NCI-H1092 (cell line): ENCODE data around the gene LIPT2.

Experiments
- DNase-seq: peaks from one replicate; lab custom pipeline; 2025; lab: John Stamatoyannopoulos, UW

LIPT2 gene

DNA sequence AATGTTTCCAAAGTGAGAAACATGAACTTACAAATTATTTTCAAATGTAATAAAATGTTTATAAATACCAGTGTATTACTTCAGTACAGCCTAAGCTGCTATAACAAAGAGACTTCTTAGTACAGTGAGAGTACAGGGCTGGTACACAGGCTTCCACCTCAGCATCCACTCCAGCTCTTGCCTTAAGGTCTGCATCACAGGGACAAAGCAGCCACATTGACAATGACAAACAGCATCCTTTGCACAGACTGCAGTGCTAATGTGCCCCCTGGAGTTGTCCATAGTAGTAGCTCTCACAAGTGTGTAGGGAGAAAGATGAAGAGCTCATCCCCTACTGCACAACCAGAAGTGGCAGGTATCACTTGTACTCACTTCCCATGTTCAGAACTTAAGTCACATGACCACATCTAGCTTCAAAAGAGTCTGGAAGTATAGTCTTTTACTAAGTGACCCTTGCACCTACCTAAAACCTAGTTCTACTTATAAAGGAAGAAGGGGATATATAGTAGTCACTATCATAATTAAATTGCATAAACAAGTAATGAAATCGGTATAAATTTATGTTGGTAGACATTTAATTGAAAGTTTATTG, 10.7 kb upstream of the LIPT2 start:
- DNase-seq = no peak

DNA sequence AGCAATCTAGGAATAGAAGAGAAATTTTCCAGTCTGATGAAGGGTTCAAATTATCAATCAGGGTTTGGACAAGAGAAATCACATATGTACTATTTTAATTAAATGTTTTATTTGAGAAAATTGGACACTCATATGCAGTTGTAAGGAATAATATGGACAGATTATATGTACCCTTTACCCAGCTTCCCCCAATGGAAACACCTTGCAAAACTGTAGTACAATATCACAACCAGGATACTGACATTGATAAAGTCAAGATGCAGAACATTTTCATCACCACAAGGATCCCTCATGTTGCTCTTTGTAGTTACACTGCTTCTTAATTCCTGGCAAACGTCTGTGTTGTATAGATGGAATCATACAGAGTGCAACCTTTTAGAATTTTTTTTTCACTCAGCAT, 1.4 kb upstream of the LIPT2 start:
- DNase-seq = no peak

DNA sequence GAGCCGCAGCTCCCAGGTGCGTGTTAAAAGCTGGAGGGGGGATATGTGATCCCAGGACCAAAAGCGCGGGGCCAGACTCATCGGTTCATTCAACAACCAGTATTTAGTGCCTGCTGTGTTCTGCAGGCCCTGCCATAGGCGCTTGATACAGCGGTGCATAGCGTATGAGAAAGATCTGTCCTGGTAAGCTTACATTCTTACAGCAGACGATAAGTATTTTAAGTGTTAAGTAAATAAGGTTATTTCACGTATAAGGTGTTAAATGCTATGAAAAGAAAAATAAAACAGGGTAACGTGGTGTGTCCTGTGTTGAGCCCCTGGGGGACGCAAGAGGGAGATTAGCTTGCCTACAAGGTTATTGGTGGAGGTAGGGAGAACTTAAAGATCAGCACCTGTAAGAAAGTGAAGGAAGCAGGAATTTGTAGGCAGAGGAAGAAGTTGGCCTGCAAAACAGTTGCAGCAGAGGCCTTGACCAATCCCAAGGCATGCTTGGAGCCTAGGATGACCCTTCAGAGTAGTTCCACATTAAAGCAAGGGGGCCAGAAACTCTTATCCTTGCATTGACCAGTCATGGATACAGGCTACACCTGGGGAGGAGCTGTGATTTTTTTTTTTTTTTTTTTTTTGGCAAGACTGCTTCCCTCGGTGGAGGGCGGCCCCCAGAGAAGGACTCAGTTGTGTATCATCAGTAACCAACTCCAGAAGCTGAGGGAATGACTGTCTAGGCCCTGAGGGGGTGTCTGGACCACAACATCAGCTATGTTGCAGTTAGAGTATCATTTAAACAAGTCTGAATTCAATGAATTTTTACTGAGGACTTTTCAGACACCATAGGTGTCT, 487 bp upstream of the LIPT2 start:
- no peak for DNase-seq

DNA sequence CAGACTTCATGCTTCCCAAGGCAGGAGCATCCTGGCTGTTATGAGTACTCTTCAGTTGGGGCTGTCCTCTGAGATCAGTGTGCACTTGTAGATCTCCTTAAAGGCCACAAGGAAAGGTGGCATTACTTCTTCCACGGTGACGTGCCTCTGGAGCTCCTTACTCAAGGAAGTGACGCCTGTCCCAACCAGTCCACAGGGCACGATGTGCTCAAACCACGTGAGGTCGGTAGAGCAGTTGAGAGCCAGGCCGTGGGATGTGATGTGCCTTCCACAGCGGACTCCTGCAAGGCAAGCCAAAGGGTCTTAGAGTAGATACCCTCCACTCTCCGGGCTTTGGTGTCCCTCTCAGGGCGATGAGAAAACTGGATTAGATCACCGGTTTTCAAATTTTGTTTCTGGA, 1.4 kb downstream of the LIPT2 start:
- no peak for DNase-seq

DNA sequence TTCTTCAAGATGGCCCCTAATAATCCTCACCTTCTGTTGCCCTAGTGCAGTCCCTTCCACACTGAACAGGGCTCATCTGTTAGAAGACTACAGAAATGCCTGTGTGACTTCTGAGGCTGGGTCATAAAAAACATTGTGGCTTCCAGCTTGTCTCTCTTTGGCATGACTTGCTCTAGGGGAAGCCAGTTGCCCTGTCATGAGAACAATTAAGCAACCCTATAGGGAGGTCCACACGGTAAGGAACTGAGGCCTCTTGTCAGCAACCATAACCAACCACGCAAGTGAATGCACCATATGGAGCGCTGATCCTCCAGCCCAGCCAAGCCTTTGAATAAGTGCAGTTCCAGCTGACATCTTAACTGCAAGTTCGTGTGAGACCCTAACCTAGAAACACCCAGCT, 2.6 kb downstream of the LIPT2 start:
- no peak for DNase-seq

DNA sequence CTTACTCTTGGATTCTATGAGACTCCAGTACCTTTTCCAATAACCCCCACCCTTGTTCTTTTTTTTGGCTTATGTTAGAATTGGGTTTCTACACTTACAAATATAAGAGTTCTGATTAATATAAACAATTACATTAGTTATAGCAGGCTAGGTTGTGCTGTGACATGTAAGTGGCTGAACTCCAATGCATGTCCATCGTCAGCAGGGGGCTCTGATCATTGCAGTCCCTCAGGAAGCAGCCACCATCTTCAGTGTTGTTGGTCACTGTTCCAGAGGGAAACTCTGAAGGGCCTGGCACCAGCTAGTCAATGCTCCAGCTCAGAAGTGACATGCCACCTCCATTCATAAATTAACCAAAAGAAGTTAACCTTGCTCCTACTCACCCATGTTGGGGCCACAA, 5.6 kb downstream of the LIPT2 start:
- no peak for DNase-seq

DNA sequence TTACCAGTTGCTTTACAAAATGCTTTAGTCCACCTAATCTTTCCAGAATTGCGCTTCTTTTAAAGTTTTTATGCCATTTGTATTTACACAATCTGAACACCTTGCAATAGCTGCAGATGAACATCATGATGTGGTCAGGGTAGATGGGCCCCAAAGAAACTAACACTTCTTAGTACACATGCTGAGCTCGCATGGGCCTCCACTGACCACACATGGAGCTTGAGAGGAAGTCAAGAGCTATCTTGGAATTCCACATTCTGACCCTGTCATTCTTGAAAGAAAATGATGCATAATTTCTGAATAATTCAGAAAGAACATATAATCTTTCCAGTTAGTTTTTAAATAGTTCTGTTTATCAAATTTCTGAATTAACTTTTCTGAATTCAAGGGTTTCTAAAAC, 7.7 kb downstream of the LIPT2 start:
- no peak for DNase-seq

DNA sequence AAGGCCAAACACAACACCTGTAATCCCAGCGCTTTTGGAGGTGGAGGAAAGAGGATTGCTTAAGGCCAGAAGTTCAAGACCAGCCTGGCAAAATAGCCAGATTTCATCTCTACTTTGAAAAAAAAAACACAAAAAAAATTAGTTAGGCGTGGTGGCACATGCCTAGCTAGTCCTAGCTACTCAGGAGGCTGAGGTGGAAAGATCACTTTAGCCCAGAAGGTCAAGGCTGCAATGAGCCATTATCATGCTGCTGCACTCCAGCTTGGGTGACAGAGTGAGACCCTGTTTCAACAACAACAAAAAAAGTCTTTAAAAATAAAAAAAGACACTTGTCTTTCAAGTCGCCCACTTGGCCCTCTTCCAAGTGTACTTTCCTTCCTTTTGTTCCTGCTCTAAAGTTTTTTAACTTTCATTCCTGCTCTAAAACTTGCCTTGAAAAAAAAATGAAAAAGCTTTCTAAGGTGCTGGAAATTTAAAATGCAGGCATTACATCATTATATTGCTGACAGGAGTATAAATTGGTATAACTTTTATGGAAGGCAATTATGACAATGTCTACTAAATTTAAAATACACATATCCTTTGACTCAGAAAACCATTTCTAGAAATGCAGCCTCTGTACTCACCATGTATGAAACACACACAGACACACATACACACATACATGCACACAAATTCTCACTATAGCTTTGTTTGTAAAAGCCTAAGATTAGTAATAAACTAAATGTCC, 12.7 kb downstream of the LIPT2 start:
- no peak for DNase-seq

DNA sequence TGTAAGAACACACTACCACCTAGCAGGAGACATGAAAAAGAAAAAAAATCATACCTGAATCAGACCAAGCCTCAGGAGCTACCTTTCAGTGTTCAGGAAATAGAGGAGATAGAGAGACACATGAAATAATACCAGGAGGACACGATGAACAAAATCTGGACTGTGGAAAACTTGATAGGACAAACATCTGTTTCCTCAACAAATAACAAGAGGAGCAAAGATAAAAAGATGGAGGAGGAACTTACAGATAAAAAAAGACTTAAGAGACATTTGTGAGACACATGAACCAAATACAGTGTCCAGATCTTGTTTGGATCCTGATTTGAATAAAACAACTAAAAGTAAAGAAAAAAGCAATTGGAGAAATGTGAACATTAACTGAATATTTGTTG, 13.8 kb downstream of the LIPT2 start:
- DNase-seq = no peak

DNA sequence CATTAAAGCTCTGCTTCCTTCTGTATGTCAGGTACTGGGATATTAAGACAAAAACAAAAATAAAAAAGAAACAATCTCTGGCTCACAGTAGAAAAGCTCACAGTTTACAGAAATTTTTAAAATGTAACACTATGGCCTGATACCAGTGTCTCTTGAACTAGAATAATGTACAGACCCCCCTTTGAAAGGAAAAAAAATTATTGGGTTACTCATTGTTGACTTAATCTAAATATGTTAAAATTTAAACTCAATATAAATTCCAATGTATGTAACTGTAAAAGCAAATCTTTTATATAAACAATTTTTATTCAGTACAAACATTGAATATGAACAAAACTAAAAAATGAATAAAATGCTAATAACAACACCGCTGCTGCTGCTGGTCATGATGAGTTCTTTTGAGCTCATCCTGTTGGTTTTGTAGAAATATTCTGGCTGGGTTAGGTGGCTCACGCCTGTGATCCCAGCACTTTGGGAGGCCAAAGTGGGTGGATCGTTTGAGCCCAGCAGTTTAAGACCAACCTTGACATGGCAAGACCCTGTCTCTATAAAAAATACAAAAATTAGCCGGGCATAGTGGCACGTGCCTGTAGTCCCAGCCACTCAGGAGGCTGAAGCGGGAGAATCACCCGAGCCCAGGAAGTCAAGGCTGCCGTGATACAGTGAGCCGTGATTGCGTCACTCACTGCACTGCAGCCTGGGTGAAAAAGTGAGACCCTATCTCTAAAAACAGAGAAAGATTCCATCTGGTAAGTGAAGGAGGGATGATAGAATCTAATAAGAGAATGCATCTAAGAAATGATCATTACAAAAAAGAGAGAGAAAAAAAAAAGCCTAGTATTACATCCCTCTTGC, 14.4 kb downstream of the LIPT2 start:
- no peak for DNase-seq

DNA sequence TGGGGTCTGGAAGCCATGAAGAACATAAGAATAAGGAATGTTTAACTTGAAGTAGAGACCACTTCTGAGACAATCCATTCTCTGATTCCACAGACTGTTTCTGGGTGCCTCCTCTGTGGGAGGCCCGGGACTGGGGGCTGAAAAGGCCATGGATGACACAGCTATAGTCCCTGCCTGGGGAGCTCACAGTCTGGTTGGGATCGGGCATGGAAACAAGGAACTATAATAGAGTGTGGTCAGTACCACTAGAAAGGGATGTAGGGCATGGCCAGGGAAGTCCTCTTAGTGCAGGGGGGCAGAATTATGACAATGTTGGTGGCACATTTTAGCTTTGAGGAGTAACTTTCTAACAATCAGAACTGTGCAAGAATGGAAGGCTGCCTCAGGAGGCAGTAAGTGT, 17.0 kb downstream of the LIPT2 start:
- no peak for DNase-seq

DNA sequence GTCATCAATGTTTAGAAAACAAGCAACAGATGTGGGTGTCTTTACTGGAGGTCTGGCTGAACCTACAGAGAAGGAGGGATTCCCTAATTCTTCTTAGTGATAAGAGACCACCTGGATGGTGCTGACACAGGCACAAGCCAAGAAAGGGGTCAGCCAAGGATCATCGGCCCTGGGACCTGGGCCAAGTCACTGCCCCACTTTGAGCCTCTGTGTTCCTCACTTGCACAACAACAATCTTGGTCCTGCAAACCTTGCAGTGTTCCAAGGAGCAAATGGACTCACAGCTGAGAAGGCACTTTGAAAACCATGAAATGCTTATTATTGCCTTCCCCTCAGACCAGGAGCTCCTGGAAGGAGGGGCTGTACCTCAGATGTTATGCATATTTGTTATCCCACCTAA, 19.2 kb downstream of the LIPT2 start:
- DNase-seq = no peak

DNA sequence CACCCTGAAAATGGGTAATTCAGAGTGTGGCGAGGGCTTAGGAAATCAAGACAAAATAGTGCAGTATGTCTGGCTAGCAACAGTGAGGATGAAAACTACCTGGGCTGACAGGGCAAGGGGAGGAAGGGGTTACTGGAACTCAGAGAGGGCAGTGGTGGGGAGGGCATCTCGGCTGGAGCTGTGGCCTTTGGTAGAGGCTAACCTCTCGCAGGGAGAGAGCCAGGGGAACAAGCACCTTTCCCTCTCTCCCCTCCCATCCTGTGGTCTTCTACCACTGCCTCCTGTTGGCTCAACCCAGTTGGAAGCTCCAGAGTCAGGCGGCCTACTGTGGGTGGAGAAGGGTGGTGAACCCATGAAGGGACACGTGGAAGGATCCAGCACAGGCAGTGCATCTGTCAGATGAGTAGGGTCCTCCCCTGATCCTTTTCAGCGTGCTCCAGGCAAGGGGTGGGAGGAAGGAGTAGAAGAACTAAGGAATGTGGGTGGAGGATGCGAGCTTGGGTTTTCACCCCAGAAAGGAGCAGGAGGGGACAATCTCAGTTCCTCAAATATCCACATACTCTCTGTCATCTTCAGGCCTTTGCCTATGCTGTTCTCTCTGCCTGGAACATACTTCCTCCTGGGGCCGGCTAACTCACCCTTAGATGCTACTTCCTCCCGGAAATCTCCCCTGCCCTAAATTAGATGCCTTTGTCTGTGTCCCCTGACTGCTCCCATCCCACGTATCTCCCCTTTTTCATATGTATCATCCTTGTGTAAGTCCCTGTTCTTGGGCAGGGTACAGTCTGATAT, 19.9 kb downstream of the LIPT2 start:
- no peak for DNase-seq

DNA sequence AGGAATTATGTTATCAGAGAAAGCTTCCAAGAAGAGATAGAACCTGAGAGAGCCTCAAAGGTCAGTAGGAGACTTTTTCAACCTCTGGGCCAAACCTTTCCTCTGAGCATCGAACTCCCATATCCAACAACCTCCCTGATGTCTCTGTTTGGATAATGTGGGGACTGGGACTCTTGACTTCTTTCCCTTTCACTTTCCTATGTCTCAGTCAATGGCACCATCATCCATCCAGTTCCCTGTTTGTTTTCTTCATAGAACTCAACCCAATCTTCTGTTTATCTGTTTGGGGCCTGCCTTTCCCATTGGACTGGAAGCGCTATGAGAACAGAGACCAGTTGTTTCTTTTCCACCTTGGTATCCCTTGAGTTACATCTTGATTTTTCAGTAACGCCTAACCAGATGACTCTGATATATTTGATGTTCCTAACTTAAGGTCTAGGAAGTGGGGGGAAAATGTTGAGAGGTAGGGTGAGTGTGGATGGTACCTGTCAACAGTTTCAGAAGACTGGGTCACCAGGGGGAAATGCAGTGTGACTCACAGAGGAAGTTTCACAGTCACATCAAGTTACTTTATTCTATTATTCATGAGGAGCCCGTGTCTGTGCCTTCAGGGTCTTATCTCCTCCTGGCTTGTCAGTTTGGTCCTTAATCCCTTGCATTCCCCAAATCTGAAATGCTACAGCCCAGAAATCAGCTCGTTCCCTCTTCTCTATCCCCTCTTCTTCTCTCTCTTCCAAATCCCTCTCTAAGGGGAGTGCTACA, 21.7 kb downstream of the LIPT2 start:
- DNase-seq = no peak

DNA sequence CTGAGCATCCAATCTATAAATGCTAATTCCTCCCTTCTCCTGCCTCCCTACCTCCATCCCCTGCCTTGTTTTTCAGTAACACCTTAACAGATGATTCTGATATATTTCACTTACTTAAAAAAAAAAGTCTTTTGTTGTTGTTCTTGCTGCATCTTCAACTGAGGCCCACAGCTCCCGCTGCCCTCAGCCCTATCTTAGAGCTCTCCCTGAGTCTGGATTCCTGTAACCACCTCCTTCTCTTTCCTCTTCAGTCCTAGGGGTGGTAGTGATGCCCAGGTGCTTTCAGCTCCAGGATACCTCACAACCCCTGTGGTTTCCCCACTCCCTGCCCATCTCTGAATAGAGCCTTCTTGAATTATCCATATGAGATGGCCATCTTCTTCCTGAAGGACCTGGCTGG, 22.5 kb downstream of the LIPT2 start:
- no peak for DNase-seq

DNA sequence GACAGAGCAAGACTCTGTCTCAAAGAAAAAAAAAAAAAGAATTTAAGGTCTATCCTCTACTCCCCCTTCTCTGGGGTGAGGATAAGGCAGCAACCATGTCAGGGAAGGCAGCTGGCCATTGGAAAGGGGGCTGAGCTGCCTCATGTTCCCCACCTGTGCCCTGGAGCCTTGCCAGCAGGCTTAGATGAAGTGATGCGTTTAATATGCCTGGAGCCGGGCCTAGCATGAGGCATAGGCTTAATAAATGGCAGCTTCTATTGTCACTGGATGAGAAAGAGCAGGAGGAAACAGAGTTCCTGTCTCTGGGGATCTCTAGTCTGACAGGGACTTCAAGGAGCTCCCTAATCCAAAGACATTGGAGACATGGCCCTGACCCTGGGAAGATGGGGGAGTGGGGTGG, 23.0 kb downstream of the LIPT2 start:
- DNase-seq = peak; percentile 70

DNA sequence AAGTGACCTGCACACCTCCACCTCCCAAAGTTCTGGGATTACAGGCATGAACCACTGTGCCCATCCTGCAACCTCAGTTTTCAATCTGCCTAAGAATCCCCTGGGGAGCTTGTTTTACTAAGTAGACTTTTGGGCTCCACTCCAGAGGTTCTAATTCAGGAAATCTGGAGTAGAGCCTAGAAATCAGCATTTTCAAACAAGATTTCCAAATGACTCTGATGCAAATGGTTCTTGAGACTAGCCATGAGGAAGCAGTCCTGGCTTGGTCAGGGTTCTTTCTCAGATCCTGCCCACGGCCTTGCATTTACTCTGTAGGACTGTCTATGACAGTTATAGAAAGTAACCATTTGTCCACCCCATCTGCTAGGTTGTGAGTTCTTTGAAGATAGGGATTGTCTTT, 24.6 kb downstream of the LIPT2 start:
- no peak for DNase-seq

DNA sequence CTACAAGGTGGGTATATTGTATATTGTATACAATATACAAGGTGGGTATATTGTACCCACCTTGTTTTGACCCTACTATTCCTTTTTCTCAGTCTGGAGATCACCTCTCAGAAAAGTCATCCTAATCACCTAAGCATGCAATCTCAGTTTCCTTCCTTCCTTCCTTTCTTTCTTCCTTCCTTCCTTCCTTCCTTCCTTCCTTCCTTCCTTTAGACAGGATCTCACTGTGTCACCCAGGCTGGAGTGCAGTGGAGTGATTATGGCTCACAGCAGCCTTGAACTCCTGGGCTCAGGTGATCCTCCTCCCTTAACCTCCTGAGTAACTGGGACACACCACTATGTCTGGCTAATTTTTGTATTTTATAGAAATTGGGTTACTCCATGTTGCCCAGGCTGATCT, 25.0 kb downstream of the LIPT2 start:
- DNase-seq = no peak

DNA sequence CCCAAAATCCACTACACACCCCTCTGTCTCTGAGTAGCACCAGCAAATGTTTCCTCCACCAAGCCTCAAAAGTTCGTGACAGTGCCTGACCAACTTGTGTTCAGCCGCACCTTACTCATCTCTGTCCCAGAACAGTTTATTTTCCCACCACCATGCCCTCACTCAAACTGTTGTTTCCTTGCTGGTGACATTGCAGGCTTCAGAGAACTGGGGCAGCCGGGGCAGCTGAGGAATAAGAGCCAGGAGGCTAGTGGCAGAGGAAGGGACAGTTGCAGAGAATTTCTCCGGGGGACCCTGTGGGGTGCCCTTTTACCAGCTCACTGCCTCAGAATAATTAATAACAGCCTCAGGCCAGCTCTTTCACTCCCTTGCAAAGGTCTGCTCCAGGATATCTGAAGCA, 25.5 kb downstream of the LIPT2 start:
- DNase-seq = no peak

DNA sequence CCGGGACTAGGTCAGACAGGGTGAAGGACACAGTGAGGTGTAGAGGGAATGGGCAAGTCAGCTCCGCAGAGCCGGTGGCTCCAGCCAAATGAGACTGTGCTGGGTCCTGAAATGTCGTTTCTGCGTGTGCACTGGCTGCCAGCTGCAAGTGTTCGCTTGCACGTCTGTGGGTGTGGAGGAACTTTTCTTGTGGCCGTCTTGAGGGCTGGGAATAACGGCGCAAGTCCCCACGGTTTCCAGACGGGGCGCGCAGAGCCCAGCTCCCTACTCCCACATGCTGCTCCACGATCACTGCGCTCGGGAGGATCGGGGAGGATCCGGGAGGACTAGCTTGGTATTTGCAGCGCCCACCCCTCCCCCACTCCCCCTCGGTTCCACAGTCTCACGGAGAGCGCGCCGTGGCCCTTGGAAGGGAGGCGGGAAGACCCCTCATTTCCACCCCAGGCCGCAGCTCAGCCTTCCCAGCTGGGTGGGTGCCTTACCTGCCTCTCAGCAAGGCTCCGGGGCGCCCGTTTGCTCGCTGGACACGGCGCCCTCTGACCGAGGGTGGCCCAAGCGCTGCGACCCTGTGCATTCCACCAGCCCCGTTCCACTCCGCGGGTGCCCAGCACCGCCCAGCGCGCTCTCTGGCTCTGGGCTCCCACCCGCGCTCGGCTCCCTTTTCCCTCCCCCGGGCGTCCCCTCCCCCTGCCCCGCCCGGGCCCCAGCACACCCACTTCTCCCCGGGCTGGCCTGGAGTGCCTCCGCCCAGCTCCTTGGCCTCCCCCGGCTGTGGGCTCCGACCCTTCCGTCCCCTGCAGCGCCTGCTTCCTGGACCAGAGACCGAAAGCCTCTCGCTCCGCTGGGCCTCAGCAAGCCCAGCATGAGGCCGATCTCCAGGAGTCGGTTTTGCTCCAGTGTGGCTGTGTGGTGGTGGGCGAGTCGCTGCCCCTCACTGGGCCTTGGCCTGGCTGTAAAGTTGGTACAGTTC, 26.3 kb downstream of the LIPT2 start, which contains the start of gene KCNE3:
Gene KCNE3 (minus strand): TSS at position 634 of the 970 bp plus-strand sequence. CDS start 9,986 bp downstream, outside the sequence.
- no peak for DNase-seq
